ENCODE data around the gene CSTPP1. TPM values are rescaled to one million over a fixed set of nuclear protein-coding genes. Genes with fewer than 3 reads are reported as not detected.
A peak's percentile ranks its signal among the peaks of the same experiment; 100 is the strongest.

The CSTPP1 gene
- total RNA-seq, 3 donors from 2014 or later: 31.9 to 41.1 (median 32.8) TPM

GRCh38 chr11:46963844-46964243, 27.3 kb downstream of the CSTPP1 start:
- Histone ChIP-seq H3K36me3 (ENCODE audit: low read depth) (no peaks in the 10 kb centered on the region), H3K4me3 (no peak overlapping the region), H3K9me3 (no peaks in the 10 kb centered on the region), H3K4me1 (ENCODE audit: low read depth) (no peaks in the 10 kb centered on the region)
- DNase-seq: no peak
- TF ChIP-seq CTCF (IDR thresholded peaks at IDR 0.05): no peak
- no peak for ATAC-seq
- intact Hi-C loops (cut with DNase I, micrococcal nuclease): no loop called here

GRCh38 chr11:46966773-46967172, 30.2 kb downstream of the CSTPP1 start:
- H3K4me3 ChIP-seq: no peak overlapping the region
- intact Hi-C loops (cut with DNase I, micrococcal nuclease): no loop called here
- DNase-seq: no peak
- no peaks in the 10 kb centered on the region for H3K9me3 ChIP-seq
- ATAC-seq: no peak
- no peak for TF ChIP-seq CTCF (IDR thresholded peaks at IDR 0.05)
- no peaks in the 10 kb centered on the region for H3K4me1 ChIP-seq (ENCODE audit: low read depth)
- H3K36me3 ChIP-seq (ENCODE audit: low read depth): no peaks in the 10 kb centered on the region

GRCh38 chr11:46967962-46968361, 31.4 kb downstream of the CSTPP1 start:
- ATAC-seq (no peak), DNase-seq (no peak)
- H3K4me1 ChIP-seq (ENCODE audit: low read depth): no peaks in the 10 kb centered on the region
- intact Hi-C loops (cut with DNase I, micrococcal nuclease): no loop called here
- no peaks in the 10 kb centered on the region for H3K9me3 ChIP-seq
- TF ChIP-seq CTCF (IDR thresholded peaks at IDR 0.05): no peak
- H3K36me3 ChIP-seq (ENCODE audit: low read depth): no peaks in the 10 kb centered on the region
- no peak overlapping the region for H3K4me3 ChIP-seq

GRCh38 chr11:46969379-46969778, 32.8 kb downstream of the CSTPP1 start:
- Histone ChIP-seq H3K4me1 (ENCODE audit: low read depth) (no peaks in the 10 kb centered on the region), H3K4me3 (no peak overlapping the region), H3K9me3 (no peaks in the 10 kb centered on the region), H3K36me3 (ENCODE audit: low read depth) (no peaks in the 10 kb centered on the region)
- intact Hi-C loops (cut with DNase I, micrococcal nuclease): no loop called here
- no peak for DNase-seq
- TF ChIP-seq CTCF (IDR thresholded peaks at IDR 0.05): no peak
- ATAC-seq: no peak

- intact Hi-C loops (cut with DNase I, micrococcal nuclease): no loop called here
- ATAC-seq (peak; percentile 74), DNase-seq (no peak)
- no peaks in the 10 kb centered on the region for H3K36me3 ChIP-seq (ENCODE audit: low read depth)
- H3K9me3 ChIP-seq: no peaks in the 10 kb centered on the region
- H3K4me3 ChIP-seq: no peak overlapping the region
- no peak for TF ChIP-seq CTCF (IDR thresholded peaks at IDR 0.05)
- no peaks in the 10 kb centered on the region for H3K4me1 ChIP-seq (ENCODE audit: low read depth)
Measured at GRCh38 chr11:46970913-46971625, 34.5 kb downstream of the CSTPP1 start.

GRCh38 chr11:46972343-46972742, 35.8 kb downstream of the CSTPP1 start:
- no peaks in the 10 kb centered on the region for H3K9me3 ChIP-seq
- ATAC-seq (peak; percentile 52), DNase-seq (no peak)
- H3K4me3 ChIP-seq: no peak overlapping the region
- intact Hi-C loops (cut with DNase I, micrococcal nuclease): no loop called here
- no peak for TF ChIP-seq CTCF (IDR thresholded peaks at IDR 0.05)
- H3K4me1 ChIP-seq (ENCODE audit: low read depth): no peaks in the 10 kb centered on the region
- H3K36me3 ChIP-seq (ENCODE audit: low read depth): no peaks in the 10 kb centered on the region
